Measurements from ENCODE around the gene TMEM33. TPM values are rescaled to one million over a fixed set of nuclear protein-coding genes. Genes with fewer than 3 reads are reported as not detected.

Gene TMEM33
- total and polyA plus RNA-seq, 7 donors, result 6.8 to 39.2 (median 24.2) TPM

DNA sequence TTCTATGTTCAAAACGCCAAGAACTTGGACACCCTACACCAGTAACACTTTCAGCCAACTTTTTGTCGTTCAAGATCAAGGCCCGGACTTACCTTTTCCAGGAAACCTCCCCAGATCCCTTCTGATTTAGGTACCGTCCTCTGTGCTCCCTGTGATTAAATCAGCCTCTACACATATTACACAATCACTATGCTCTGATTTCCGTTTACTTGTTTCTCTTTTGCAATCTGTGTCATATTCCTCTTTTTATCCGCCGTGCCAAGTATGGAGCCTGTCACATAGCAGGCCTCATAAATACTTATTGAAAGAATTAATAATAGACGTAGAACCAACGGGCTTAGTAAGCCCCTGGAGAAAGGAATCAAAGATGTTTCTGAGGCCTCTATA is 722 bp upstream of the TMEM33 start:
- DNase-seq (no peak), ATAC-seq (peak in 3 of 4 donors; percentile 1 to 9 (median 6))
- WGBS, 3 donors, result 83 to 87% (median 86%) methylated on average over 9 of the region's 9 CpGs
- TF ChIP-seq, protein P1, sequence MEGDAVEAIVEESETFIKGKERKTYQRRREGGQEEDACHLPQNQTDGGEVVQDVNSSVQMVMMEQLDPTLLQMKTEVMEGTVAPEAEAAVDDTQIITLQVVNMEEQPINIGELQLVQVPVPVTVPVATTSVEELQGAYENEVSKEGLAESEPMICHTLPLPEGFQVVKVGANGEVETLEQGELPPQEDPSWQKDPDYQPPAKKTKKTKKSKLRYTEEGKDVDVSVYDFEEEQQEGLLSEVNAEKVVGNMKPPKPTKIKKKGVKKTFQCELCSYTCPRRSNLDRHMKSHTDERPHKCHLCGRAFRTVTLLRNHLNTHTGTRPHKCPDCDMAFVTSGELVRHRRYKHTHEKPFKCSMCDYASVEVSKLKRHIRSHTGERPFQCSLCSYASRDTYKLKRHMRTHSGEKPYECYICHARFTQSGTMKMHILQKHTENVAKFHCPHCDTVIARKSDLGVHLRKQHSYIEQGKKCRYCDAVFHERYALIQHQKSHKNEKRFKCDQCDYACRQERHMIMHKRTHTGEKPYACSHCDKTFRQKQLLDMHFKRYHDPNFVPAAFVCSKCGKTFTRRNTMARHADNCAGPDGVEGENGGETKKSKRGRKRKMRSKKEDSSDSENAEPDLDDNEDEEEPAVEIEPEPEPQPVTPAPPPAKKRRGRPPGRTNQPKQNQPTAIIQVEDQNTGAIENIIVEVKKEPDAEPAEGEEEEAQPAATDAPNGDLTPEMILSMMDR (IDR thresholded peaks at IDR 0.05), result no peak
- H3K36me3 ChIP-seq (ENCODE audit: insufficient read depth in 1 of 2, low read depth in 1 of 2), result peaks cover 0 to 12% of the 10 kb centered on the region in 2 donors
- intact Hi-C loops (cut with DNase I), result loop anchor here in 1 of 2 donors (2.0 kb wide), 1 partner anchor 56 kb away; the partner anchor contains the start of gene SLC30A9
- no peaks in the 10 kb centered on the region for H3K27me3 ChIP-seq (ENCODE audit: insufficient read depth in 3 of 3, low read length in 2 of 3)
- H3K4me1 ChIP-seq, result peaks cover 34% of the 10 kb centered on the region
- peak overlapping the region; percentile 87 for H3K27ac ChIP-seq
- peak overlapping the region; percentile 92 for H3K4me3 ChIP-seq
- no peaks in the 10 kb centered on the region for H3K9me3 ChIP-seq

DNA sequence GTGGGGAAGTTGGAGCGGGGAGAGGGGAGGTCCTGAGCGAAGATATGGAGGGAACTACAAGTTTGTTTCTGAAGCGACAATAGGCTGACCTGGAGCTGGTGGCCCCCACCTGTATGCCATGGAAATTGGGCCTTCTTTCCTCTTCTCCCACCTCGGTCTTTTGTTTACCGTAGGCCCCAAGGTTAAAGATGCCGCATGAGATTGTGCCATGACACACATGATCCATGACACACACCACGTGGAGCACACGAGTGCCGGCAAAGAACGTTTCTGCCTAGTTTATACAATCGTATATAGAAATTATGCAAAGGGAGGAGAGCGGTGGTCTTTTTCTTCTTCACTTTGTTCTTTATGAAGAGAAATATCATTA is 408 bp downstream of the TMEM33 start:
- Histone ChIP-seq H3K27me3 (ENCODE audit: insufficient read depth in 3 of 3, low read length in 2 of 3) (no peaks in the 10 kb centered on the region), H3K9me3 (no peaks in the 10 kb centered on the region), H3K4me3 (peak overlapping the region; percentile 92), H3K4me1 (peaks cover 34% of the 10 kb centered on the region), H3K36me3 (ENCODE audit: insufficient read depth in 1 of 2, low read depth in 1 of 2) (peaks cover 0 to 22% of the 10 kb centered on the region in 2 donors), H3K27ac (peak overlapping the region; percentile 87)
- TF ChIP-seq, protein P1 (IDR thresholded peaks at IDR 0.05), result no peak
- ATAC-seq, result peak; percentile 28 to 60 (median 44)
- intact Hi-C loops (cut with DNase I), result loop anchor here in 1 of 2 donors (2.0 kb wide), 1 partner anchor 55 kb away; the partner anchor contains the start of gene SLC30A9
- 1% methylated on average over 12 of the region's 12 CpGs for WGBS, 3 donors
- no peak for DNase-seq

DNA sequence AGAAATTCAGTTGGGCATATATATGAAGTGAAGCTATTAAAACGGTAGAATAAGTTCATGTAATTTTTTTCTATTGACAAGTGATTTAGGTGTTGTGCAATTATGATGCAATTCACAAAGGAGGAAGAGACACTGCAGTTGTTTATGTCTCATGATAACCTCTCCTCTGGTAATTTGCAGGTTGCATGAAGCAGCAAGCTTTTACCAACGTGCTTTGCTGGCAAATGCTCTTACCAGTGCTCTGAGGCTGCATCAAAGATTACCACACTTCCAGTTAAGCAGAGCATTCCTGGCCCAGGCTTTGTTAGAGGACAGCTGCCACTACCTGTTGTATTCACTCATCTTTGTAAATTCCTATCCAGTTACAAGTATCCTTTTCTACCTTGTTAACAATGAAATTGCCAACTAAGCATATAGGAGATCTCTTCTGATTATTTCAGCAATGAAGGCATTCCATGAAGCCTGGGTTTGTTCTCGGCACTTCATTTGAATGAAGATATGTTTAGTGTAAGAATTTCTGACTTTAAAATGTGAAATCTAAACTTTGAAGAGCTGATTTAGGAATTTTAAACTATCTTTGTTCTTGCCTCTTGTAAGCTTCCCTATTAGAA is 3.9 kb downstream of the TMEM33 start:
- peak; percentile 9 to 74 (median 52) for ATAC-seq
- DNase-seq, result no peak
- no peaks in the 10 kb centered on the region for H3K9me3 ChIP-seq
- intact Hi-C loops (cut with DNase I), result no loop called here
- H3K27ac ChIP-seq, result peak overlapping the region; percentile 47
- TF ChIP-seq, protein P1 (IDR thresholded peaks at IDR 0.05), result no peak
- H3K27me3 ChIP-seq (ENCODE audit: insufficient read depth in 3 of 3, low read length in 2 of 3), result no peaks in the 10 kb centered on the region
- peaks cover 0 to 42% of the 10 kb centered on the region in 2 donors for H3K36me3 ChIP-seq (ENCODE audit: insufficient read depth in 1 of 2, low read depth in 1 of 2)
- H3K4me3 ChIP-seq, result no peak overlapping the region
- 58 to 67% (median 66%) methylated on average over 3 of the region's 3 CpGs for WGBS, 3 donors
- H3K4me1 ChIP-seq, result peaks cover 40% of the 10 kb centered on the region

DNA sequence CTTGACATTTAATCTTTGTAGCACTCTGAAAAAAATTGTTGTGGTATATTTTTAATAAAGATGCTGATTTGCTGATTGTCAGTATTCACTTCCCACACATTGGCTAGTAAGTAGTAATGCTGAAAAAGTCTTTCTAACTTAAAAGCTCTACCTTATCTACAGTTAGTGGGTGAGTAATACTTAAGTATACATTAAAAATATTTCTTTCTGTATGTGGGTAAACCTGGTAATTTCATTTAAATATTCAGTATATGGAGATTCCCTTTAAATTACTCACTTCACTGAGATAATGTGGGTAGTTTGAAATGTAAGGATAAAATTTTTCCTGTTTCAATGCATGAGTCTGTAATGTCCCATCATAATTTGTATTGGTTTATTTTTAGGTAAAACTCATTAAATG is 5.6 kb downstream of the TMEM33 start:
- ATAC-seq (no peak), DNase-seq (no peak)
- Histone ChIP-seq H3K27me3 (ENCODE audit: insufficient read depth in 3 of 3, low read length in 2 of 3) (no peaks in the 10 kb centered on the region), H3K4me1 (peaks cover 40% of the 10 kb centered on the region), H3K27ac (no peak overlapping the region), H3K36me3 (ENCODE audit: insufficient read depth in 1 of 2, low read depth in 1 of 2) (peaks cover 0 to 59% of the 10 kb centered on the region in 2 donors), H3K9me3 (no peaks in the 10 kb centered on the region), H3K4me3 (no peak overlapping the region)
- intact Hi-C loops (cut with DNase I), result no loop called here
- TF ChIP-seq, protein P1 (IDR thresholded peaks at IDR 0.05), result no peak

DNA sequence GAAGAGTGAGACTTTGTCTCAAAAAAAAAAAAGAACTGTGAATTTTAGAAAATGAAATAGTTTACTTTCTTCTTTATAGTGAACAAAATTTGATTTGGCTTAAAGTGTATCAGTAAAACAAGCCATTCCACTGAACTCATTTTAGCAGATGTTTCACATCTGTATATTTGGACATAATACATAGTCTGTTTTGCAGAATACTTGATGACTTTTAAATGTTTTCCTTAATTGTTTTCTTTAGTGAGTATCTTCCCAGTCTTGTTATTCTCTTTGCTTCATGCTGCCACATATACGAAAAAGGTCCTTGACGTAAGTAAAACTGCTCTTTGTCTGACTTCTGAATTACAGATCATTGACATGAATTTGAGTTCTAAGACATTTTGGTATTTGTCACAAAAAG is 8.3 kb downstream of the TMEM33 start:
- no peak overlapping the region for H3K27ac ChIP-seq
- H3K27me3 ChIP-seq (ENCODE audit: insufficient read depth in 3 of 3, low read length in 2 of 3), result no peaks in the 10 kb centered on the region
- H3K36me3 ChIP-seq (ENCODE audit: insufficient read depth in 1 of 2, low read depth in 1 of 2), result peaks cover 0 to 80% of the 10 kb centered on the region in 2 donors
- no peak overlapping the region for H3K4me3 ChIP-seq
- H3K9me3 ChIP-seq, result no peaks in the 10 kb centered on the region
- WGBS, 3 donors, result 94 to 95% (median 95%) methylated on average over 2 of the region's 2 CpGs
- peaks cover 13% of the 10 kb centered on the region for H3K4me1 ChIP-seq
- intact Hi-C loops (cut with DNase I), result no loop called here
- ATAC-seq (no peak), DNase-seq (no peak)
- TF ChIP-seq, protein P1 (IDR thresholded peaks at IDR 0.05), result no peak

Measured in psoas muscle (tissue), 8 donors.